ENCODE results near the gene RPF1. TPM values are rescaled to one million over a fixed set of nuclear protein-coding genes. Genes with fewer than 3 reads are reported as not detected.

Gene RPF1
- polyA plus RNA-seq, 1 donor from 2014 or later = 64.3 TPM

DNA sequence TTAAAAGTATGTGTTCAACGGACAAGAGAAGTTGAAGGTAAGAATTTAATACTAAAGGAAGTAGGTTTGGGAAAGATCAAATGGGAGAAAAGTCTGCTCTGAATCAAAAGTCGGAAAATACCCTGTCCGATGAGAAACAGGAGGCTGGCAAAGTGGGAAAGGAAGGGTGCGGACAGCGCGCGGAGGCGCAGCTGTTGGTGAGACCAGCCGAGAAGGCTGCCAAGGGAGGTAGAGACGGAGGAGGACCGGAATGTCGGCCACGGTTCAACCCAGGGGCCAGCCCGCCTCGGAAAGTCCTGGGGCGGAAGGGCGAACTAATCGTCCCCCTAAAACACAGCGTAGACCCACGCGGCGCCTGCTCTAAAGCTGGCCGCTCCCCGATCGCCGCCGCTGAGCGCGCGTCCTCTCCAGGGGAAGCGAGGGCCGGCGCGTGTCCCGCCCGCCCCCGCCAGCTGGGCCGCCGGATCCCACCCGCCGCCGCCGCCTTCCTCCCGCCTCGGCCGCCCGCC is 26.5 kb downstream of the RPF1 start:
- Histone ChIP-seq H3K9me3 (ENCODE audit: low read length) (no peaks in the 10 kb centered on the region), H3K4me2 (ENCODE audit: low read length) (peak overlapping the region; percentile 13), H3K9me2 (ENCODE audit: insufficient read depth, low read length) (no peaks in the 10 kb centered on the region), H3K27ac (ENCODE audit: low read length) (no peak overlapping the region), H2AFZ (ENCODE audit: low read depth, low read length) (no peak overlapping the region), H3K36me3 (ENCODE audit: insufficient read depth, low read length) (no peaks in the 10 kb centered on the region), H3K4me3 (ENCODE audit: low read length) (peak overlapping the region; percentile 91), H4K20me1 (ENCODE audit: insufficient read depth) (no peaks in the 10 kb centered on the region), H3F3A (ENCODE audit: insufficient read depth, low read length, poor library complexity, severe bottlenecking) (no peaks in the 10 kb centered on the region), H3K27me3 (ENCODE audit: insufficient read depth, low read depth, low read length) (no peaks in the 10 kb centered on the region), H3K9ac (ENCODE audit: low read length) (no peak overlapping the region), H3K79me2 (replicated peaks; ENCODE audit: insufficient read depth, low read length) (peaks cover 32% of the 10 kb centered on the region)
- TF ChIP-seq TAF1 (IDR thresholded peaks at IDR 0.05; ENCODE audit: low read depth) (no peak), POLR2AphosphoS5 (IDR thresholded peaks at IDR 0.05) (no peak), EP300 (conservative IDR thresholded peaks at IDR 0.05; ENCODE audit: poor library complexity, severe bottlenecking) (no peak), CTCF (IDR thresholded peaks at IDR 0.05; ENCODE audit: poor library complexity, severe bottlenecking) (no peak), MXI1 (conservative IDR thresholded peaks at IDR 0.05; ENCODE audit: poor library complexity, severe bottlenecking) (no peak)

DNA sequence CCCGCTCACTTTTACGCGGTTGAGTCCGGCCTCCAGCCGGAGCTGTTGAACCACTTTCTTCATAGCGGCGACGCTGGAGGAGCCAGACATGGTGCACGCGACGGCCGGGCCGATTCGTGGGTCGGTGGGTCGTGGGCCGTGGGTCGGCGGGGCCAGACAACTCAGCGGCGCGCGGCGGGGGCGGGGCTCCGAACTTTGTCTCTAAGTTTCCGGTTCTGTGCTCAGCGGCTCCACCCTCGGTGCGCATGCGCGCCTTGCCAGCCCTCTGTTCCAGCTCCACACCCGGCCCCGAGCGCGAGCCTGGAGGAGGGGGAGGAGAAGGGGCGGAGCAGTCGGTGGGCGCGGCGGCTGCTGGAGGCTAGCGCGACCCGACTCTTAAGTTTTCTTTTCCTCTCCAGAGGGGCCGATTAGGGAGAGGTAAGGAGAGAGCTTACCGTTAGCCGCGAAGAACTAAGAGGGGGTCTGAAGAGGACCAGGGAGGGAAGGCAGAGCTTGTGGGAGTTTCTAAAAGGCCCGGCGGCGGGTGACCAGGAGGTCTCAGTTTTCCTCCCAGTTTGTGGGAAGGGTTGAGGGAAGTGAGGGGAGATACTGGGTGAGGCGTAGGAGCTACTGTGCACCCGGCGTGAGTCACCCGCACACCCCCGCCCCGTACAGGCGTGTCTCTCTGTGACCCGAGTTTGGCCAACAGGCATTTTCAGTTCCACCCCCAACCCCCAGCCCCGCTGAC is 27.1 kb downstream of the RPF1 start, which contains the start of the genes GNG5 and SPATA1:
Gene GNG5, minus strand, starts transcription at position 580 of the 727 bp plus-strand sequence. Its CDS starts 490 bp downstream, at position 90.
Gene SPATA1, plus strand, starts transcription at position 385 of the 727 bp plus-strand sequence. CDS start 9,974 bp downstream, outside the sequence.
- peak within 1 kb of the TSS; percentile 48 for H3K4me2 ChIP-seq (ENCODE audit: low read length)
- peak within 1 kb of the TSS; percentile 91 for H3K4me3 ChIP-seq (ENCODE audit: low read length)
- H2AFZ ChIP-seq (ENCODE audit: low read depth, low read length) = peak within 1 kb of the TSS; percentile 54
- no peaks in the 10 kb centered on the region for H3K9me3 ChIP-seq (ENCODE audit: low read length)
- peak; percentile 52 for TF ChIP-seq RAD21 (conservative IDR thresholded peaks at IDR 0.05)
- peak; percentile 66 for TF ChIP-seq MXI1 (conservative IDR thresholded peaks at IDR 0.05; ENCODE audit: poor library complexity, severe bottlenecking)
- no peak for TF ChIP-seq EZH2 (IDR thresholded peaks at IDR 0.05; ENCODE audit: borderline replicate concordance, insufficient read depth, low read length, poor library complexity, severe bottlenecking)
- TF ChIP-seq TAF1 (IDR thresholded peaks at IDR 0.05; ENCODE audit: low read depth) = no peak
- TF ChIP-seq, protein P1, sequence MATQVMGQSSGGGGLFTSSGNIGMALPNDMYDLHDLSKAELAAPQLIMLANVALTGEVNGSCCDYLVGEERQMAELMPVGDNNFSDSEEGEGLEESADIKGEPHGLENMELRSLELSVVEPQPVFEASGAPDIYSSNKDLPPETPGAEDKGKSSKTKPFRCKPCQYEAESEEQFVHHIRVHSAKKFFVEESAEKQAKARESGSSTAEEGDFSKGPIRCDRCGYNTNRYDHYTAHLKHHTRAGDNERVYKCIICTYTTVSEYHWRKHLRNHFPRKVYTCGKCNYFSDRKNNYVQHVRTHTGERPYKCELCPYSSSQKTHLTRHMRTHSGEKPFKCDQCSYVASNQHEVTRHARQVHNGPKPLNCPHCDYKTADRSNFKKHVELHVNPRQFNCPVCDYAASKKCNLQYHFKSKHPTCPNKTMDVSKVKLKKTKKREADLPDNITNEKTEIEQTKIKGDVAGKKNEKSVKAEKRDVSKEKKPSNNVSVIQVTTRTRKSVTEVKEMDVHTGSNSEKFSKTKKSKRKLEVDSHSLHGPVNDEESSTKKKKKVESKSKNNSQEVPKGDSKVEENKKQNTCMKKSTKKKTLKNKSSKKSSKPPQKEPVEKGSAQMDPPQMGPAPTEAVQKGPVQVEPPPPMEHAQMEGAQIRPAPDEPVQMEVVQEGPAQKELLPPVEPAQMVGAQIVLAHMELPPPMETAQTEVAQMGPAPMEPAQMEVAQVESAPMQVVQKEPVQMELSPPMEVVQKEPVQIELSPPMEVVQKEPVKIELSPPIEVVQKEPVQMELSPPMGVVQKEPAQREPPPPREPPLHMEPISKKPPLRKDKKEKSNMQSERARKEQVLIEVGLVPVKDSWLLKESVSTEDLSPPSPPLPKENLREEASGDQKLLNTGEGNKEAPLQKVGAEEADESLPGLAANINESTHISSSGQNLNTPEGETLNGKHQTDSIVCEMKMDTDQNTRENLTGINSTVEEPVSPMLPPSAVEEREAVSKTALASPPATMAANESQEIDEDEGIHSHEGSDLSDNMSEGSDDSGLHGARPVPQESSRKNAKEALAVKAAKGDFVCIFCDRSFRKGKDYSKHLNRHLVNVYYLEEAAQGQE (IDR thresholded peaks at IDR 0.05; ENCODE audit: borderline replicate concordance) = peak; percentile 12
- TF ChIP-seq SMC3 (conservative IDR thresholded peaks at IDR 0.05; ENCODE audit: poor library complexity) = peak; percentile 53
- peaks cover 32% of the 10 kb centered on the region for H3K79me2 ChIP-seq (replicated peaks; ENCODE audit: insufficient read depth, low read length)
- H3F3A ChIP-seq (ENCODE audit: insufficient read depth, low read length, poor library complexity, severe bottlenecking) = no peaks in the 10 kb centered on the region
- H3K9me2 ChIP-seq (ENCODE audit: insufficient read depth, low read length) = no peaks in the 10 kb centered on the region
- H3K9ac ChIP-seq (ENCODE audit: low read length) = peak within 1 kb of the TSS; percentile 35
- no peaks in the 10 kb centered on the region for H3K36me3 ChIP-seq (ENCODE audit: insufficient read depth, low read length)
- H3K27ac ChIP-seq (ENCODE audit: low read length) = no peak within 1 kb of the TSS
- H4K20me1 ChIP-seq (ENCODE audit: insufficient read depth) = no peaks in the 10 kb centered on the region
- no peaks in the 10 kb centered on the region for H3K27me3 ChIP-seq (ENCODE audit: insufficient read depth, low read depth, low read length)

Data from neural cell (in vitro differentiated cells).